Measurements from ENCODE around the gene DOCK2. TPM values are rescaled to one million over a fixed set of nuclear protein-coding genes. Genes with fewer than 3 reads are reported as not detected.

Gene DOCK2
- total RNA-seq, 1 donor from 2014 or later = 0.77 TPM

- TF ChIP-seq CTCF (conservative IDR thresholded peaks at IDR 0.05) = no peak
- no peak overlapping the region for H3K27ac Mint-ChIP-seq (ENCODE audit: unreplicated experiment)
- no peak for DNase-seq (ENCODE audit: low read depth, low spot score)
- no peaks in the 10 kb centered on the region for H3K4me1 Mint-ChIP-seq
- H3K9me3 Mint-ChIP-seq = no peaks in the 10 kb centered on the region
- H3K27me3 Mint-ChIP-seq (ENCODE audit: low read depth) = peaks cover 7% of the 10 kb centered on the region
- no peak overlapping the region for H3K4me3 Mint-ChIP-seq
- no peaks in the 10 kb centered on the region for H3K36me3 Mint-ChIP-seq (ENCODE audit: low read depth)
Measured at GRCh38 chr5:169757016-169757415, 119.9 kb downstream of the DOCK2 start.

- Mint-ChIP-seq H3K27ac (ENCODE audit: unreplicated experiment) (no peak overlapping the region), H3K4me1 (no peaks in the 10 kb centered on the region), H3K9me3 (no peaks in the 10 kb centered on the region), H3K4me3 (no peak overlapping the region), H3K36me3 (ENCODE audit: low read depth) (no peaks in the 10 kb centered on the region), H3K27me3 (ENCODE audit: low read depth) (peaks cover 5% of the 10 kb centered on the region)
- no peak for TF ChIP-seq CTCF (conservative IDR thresholded peaks at IDR 0.05)
- DNase-seq (ENCODE audit: low read depth, low spot score) = no peak
Measured at GRCh38 chr5:169758886-169759285, 121.8 kb downstream of the DOCK2 start.

GRCh38 chr5:169760229-169760628 lies 123.2 kb downstream of the DOCK2 start:
- Mint-ChIP-seq H3K4me1 (peaks cover 6% of the 10 kb centered on the region), H3K9me3 (no peaks in the 10 kb centered on the region), H3K27me3 (ENCODE audit: low read depth) (peaks cover 4% of the 10 kb centered on the region), H3K27ac (ENCODE audit: unreplicated experiment) (no peak overlapping the region), H3K4me3 (no peak overlapping the region), H3K36me3 (ENCODE audit: low read depth) (no peaks in the 10 kb centered on the region)
- DNase-seq (ENCODE audit: low read depth, low spot score) = no peak
- TF ChIP-seq CTCF (conservative IDR thresholded peaks at IDR 0.05) = no peak

GRCh38 chr5:169762338-169763095 lies 125.4 kb downstream of the DOCK2 start:
- DNase-seq (ENCODE audit: low read depth, low spot score) = no peak
- Mint-ChIP-seq H3K36me3 (ENCODE audit: low read depth) (no peaks in the 10 kb centered on the region), H3K4me1 (peaks cover 6% of the 10 kb centered on the region), H3K9me3 (no peaks in the 10 kb centered on the region), H3K27ac (ENCODE audit: unreplicated experiment) (no peak overlapping the region), H3K27me3 (ENCODE audit: low read depth) (peaks cover 10% of the 10 kb centered on the region), H3K4me3 (no peak overlapping the region)
- TF ChIP-seq CTCF (conservative IDR thresholded peaks at IDR 0.05) = no peak

- peaks cover 6% of the 10 kb centered on the region for H3K4me1 Mint-ChIP-seq
- no peak for TF ChIP-seq CTCF (conservative IDR thresholded peaks at IDR 0.05)
- no peak for DNase-seq (ENCODE audit: low read depth, low spot score)
- H3K4me3 Mint-ChIP-seq = no peak overlapping the region
- H3K36me3 Mint-ChIP-seq (ENCODE audit: low read depth) = no peaks in the 10 kb centered on the region
- no peaks in the 10 kb centered on the region for H3K9me3 Mint-ChIP-seq
- peaks cover 14% of the 10 kb centered on the region for H3K27me3 Mint-ChIP-seq (ENCODE audit: low read depth)
- no peak overlapping the region for H3K27ac Mint-ChIP-seq (ENCODE audit: unreplicated experiment)
Measured at GRCh38 chr5:169763376-169764017, 126.4 kb downstream of the DOCK2 start.
